ENCODE data around the gene KXD1.
"Not testable (repeated sequence)": the region's sequence is repeated elsewhere in the genome, so short reads cannot be mapped to it uniquely, and the experiment has no call there.

The KXD1 gene, protein sequence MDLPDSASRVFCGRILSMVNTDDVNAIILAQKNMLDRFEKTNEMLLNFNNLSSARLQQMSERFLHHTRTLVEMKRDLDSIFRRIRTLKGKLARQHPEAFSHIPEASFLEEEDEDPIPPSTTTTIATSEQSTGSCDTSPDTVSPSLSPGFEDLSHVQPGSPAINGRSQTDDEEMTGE

GRCh38 chr19:18557411-18558201 lies at the start of gene KXD1:
Gene KXD1, plus strand, starts transcription at chr19:18557870. Its CDS starts 4,187 bp downstream, at chr19:18562057.
- DNase-seq, result peak; percentile 93

GRCh38 chr19:18508585-18508984 lies 49.1 kb upstream of the KXD1 start:
- no peak for DNase-seq

DNA sequence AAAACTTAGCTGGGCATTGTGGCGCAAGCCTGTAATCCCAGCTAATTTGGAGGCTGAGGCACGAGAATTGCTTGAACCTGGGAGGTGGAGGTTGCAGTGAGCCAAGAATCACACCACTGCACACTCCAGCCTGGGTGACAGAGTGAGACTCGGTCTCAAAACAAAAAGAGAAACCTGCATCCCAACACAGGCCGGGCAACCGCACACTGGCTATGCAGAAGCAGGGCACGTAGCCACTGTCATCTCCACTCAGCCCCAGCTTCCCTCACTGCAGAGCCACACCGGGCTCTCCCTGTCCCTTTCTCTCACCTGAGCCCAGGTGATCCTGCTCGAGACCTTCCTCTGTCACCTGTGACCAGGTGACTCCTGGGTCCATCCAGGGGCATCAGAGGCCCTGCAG lies 47.5 kb upstream of the KXD1 start:
- DNase-seq, result no peak

GRCh38 chr19:18513868-18514267 lies 43.8 kb upstream of the KXD1 start:
- no peak for DNase-seq

DNA sequence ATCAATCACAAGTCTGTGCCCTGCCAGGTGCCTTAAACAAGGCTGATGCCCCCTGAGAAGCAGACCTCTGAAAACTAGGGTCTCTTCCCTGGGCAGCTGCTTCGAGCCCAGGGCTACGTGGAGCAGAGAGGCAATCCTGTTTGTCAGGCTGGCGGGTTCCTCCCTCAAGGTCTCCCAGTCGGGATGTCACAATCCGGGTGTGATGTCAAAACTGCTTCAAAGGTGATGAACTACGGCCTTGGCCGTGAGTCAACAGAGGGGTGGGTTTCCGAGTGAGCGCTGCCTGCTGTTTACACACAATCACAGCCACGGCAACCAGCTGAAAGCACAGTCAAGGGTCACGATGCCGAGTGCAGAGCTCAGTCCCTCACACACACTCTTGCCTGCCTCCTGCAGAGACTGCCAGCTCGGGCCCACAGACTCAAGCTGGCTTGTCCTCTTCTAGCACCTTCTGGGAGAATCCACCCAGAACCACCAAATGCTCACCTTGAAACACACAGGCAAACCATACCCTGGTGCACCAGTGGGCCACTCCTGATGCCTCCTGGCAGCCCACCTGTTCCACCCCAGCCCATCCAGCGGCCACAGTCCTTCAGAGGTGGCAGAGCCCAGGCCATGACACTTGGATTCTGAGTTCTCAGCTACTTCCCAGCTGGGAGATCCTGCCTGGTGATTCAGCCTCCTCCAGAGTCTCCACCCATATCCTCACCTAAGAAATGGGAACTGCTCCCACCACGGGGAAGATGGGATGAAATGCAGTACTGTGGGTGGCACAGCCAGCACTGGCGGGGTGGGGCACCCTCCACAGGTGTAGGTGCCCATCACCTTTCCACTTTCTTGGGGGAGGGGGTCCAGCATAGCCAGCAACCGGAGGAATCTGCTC lies 42.6 kb upstream of the KXD1 start:
- peak; percentile 64 for DNase-seq

GRCh38 chr19:18515959-18516358 lies 41.7 kb upstream of the KXD1 start:
- DNase-seq, result no peak

- DNase-seq, result no peak
Measured at GRCh38 chr19:18517606-18518005, 40.1 kb upstream of the KXD1 start.

DNA sequence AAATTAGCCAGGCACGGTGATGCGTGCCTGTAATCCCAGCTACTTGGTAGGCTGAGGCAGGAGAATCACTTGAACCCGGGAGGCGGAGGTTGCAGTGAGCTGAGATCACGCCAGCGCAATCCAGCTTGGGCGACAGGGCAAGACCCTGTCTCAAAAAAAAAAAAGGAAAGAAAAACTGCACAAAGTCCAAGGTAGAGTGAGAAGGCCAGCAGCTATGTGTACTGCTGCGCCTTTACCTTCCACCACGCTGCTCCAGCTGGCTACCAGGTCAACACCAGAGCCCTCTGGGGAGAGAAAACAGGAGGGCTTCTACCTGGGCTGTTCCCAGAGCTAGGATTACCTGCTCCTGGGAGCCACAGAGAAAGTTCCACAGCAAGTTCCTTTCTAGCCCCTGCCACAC lies 39.0 kb upstream of the KXD1 start:
- DNase-seq, result no peak

DNA sequence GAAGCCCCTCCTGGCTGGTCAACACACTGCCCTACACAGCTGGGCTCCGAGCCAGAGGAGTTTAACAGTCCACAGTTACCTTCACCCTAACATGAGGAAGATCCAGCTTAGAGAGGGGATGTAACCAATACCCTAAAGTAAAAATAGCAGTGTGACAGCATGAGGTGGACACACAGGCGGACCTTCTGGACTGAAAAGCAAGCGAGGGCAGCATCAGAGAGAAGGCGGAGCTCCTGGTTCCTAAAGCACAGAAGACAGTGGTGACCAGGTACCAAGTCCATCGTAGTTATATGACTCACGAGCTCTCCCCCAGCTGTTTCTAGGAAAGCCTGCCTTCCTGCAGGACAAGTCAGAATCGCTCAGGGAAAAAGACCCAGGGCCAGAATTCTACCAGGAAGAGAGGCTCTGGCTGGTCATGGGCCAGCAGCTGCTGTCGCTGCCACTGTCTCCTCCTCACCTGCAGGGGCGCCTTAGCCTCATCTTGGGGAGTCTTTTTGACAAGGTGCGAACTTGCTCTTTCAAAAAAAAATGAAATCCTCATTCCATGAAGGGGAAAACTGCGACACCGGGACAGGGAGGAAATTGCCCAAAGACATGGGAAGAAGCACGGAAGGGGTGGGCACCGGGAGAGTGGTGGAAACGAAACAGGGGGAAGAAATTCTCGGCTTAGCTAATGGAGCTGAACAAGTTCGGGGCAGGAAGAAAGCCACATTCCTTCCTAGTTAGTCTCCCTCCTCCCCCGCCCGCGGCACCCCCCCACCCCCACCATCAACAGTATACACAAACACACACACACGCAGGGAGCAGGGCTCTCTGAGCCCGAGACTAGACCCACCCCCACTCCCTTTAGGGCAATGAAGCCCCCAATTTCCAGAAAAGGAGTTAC lies 37.5 kb upstream of the KXD1 start:
- no peak for DNase-seq

DNA sequence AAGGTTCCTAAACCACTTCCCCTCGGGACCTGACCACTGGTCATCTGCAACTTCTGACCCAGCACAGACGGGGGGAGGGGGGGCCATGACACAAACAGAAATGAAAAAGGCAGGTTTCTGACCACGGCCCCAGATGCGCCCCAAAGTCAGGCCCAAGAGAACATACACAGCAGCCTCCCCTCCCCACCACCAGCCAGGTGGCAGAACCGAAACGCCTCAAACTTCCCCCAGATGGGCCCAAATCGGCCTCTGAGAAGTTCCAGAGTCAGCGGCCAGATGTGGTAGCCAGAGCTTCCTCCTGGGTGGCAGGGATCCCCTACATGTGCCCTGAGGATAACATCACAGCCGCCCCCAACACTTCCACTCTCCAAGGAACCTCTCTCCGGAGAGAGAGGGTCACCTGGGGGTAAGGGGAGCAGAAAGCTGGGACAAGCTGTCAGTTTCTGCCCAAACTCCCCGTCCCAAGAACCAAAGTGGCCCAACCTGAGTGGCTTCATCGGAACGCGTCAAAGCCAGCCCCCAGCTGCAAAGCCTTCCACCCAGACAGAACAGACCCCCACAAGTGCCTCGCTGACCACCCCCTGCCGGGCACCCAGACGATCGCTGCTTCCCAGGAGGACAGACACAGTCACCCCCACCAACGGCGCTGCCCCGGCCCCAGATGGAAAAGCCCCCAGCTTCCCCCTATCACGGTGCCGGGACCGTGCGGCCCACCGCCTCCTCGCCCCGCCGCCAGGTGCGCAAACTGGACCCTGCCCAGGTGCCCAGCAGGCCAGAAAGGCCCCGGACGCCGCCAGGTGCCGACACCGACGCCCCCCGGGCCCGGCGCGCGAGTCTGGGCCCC lies 36.6 kb upstream of the KXD1 start:
- DNase-seq, result no peak

GRCh38 chr19:18521692-18522123 lies 36.0 kb upstream of the KXD1 start, which contains the start of gene ELL:
Gene ELL, minus strand, starts transcription at chr19:18522070. Its CDS starts 15 bp downstream, at chr19:18522055.
- no peak for DNase-seq

GRCh38 chr19:18522124-18522861 lies 35.4 kb upstream of the KXD1 start:
- DNase-seq, result peak; percentile 99

DNA sequence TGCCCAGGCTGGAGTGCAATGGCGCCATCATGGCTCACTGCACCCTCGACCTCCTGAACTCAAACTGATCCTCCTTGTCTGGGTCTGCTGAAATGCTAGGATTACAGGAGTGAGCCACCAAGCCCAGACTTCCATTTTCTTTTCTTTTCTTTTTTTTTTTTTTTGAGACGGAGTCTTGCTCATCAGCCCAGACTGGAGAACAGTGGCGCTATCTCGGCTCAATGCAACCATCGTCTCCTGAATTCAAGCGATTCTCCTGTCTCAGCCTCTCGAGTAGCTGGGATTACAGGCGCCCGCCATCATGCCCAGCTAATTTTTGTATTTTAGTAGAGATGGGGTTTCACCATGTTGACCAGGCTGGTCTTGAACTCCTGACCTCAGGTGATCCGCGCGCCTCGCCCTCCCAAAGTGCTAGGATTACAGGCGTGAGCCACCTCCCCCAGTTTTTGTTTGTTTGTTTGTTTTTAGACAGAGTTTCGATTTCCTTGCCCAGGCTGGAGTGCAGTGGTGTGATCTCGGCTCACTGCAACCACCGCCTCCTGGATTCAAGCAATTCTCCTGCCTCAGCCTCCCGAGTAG lies 34.7 kb upstream of the KXD1 start:
- not testable (repeated sequence) for DNase-seq

- no peak for DNase-seq
Measured at GRCh38 chr19:18523841-18524240, 33.8 kb upstream of the KXD1 start.

DNA sequence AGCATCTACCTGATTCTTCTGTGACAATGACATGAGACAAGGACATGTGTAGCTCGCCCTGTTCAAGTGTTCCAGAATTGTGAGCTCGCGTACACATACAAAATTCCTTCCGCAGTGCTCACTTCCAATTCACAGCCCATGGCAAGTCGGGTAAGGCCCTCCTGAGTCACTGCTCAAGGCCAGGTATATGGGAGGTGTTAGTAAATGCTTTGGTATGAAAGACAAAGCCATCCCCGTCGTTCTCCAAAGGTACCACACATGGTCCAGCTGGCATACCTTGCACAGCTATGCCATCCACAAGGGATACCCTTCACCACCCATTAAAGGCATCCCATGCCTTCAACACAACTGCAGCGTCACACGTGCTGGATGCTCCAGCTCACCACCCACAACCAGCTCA lies 31.4 kb upstream of the KXD1 start:
- no peak for DNase-seq

GRCh38 chr19:18529782-18530181 lies 27.9 kb upstream of the KXD1 start:
- DNase-seq, result no peak

- no peak for DNase-seq
Measured at GRCh38 chr19:18531485-18531884, 26.2 kb upstream of the KXD1 start.

DNA sequence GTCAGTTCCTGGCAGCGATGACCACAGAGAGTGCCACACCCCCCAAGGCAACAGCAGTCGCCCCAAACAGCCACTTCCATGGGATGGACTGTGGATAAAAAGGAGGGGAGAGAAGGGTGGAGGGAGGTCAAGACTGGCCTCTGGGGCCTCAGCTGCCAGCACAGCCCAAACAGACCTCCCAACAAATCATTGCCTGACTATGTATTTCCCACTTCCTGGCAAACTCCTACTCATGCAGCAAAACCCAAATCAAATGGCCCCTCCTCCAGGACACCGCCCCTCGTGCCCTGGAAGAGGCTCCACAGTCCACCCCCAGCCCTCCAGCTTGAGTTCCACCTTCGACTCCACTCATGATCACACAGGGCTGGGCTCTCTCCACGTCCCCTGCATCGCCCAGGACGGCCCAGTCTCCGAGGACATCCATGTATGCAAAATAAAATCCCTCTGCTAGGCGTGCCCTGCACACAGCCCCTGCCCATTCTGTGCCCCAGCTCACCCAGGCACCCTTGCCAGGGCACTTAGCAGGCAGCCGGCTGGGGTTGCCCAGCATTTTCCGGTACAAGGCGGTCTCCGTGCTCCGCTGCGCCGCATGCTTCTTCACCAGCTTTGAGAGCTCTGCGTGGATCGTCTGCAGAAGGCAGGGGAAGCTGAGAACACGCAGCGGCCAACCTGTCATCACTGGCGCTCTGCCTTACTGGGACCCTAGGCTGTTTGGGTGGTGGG lies 25.3 kb upstream of the KXD1 start:
- DNase-seq, result no peak

DNA sequence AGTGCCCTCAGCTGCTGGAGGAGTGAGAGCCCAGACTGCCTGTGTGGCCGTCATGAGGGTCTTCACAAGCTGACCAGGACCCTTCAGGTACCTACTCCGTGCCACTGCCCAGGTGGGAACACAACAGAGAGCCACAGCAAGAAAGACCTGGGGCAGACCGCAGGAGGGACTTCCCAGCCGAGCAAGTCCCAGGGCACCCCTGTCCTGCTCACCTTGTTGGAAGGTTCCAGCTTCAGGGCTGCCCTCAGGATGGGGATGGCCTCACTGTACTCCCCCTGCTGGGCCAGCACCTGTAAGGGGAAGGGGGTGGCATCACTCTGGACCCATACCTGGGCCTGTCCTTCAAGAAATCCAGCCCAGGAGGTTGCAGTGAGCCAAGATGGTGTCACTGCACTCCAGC lies 24.6 kb upstream of the KXD1 start:
- DNase-seq, result no peak

DNA sequence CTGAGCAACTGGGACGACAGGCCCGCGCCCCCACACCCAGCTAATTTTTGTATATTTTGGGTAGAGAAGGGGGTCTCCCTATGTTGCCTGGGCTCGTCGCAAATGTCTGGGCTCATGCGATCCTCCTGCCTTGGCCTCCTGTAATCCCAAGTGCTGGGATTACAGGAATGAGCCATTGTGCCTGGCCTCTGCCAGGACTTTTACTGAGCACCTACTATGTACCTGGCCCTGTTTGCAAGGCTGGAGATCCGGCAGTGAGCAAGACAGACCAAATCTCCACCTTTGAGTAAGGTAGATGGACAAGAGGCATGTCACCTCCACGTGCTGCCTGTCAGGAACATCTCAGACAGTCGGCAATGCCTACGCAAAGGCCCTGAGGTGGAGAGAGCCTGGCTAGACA lies 21.2 kb upstream of the KXD1 start:
- no peak for DNase-seq
